Ishikawa (cell line): ENCODE results near the gene CCNK.

ENCODE experiments used
- CEBPB ChIP-seq: IDR thresholded peaks from 2 replicates; pipeline ENCODE4 v1.6.1; 2012
- CREB1 ChIP-seq: IDR thresholded peaks from 2 replicates; pipeline ENCODE4 v1.6.1; 2012; ENCODE audit warnings: low read depth
- EGR1 ChIP-seq: IDR thresholded peaks from 2 replicates; pipeline ENCODE4 v1.6.1; 2012
- EP300 ChIP-seq: IDR thresholded peaks from 2 replicates; pipeline ENCODE4 v1.6.1; 2012; ENCODE audit warnings: borderline replicate concordance
- RAD21 ChIP-seq: IDR thresholded peaks from 2 replicates; pipeline ENCODE4 v1.6.1; 2012; ENCODE audit warnings: low read depth
- TCF12 ChIP-seq: IDR thresholded peaks from 2 replicates; pipeline ENCODE4 v1.6.1; 2012; ENCODE audit warnings: low read depth
- TEAD4 ChIP-seq: IDR thresholded peaks from 2 replicates; pipeline ENCODE4 v1.6.1; 2012
- YY1 ChIP-seq: IDR thresholded peaks from 2 replicates; pipeline ENCODE4 v1.6.1; 2012; ENCODE audit warnings: low read depth
- ZBTB7A ChIP-seq: IDR thresholded peaks from 2 replicates; pipeline ENCODE4 v1.6.1; 2012; ENCODE audit warnings: low read depth
- TF ChIP-seq, protein P1 (sequence below): IDR thresholded peaks from 2 replicates; pipeline ENCODE4 v1.6.1; 2012; ENCODE audit warnings: low read depth, mild to moderate bottlenecking

DNA sequence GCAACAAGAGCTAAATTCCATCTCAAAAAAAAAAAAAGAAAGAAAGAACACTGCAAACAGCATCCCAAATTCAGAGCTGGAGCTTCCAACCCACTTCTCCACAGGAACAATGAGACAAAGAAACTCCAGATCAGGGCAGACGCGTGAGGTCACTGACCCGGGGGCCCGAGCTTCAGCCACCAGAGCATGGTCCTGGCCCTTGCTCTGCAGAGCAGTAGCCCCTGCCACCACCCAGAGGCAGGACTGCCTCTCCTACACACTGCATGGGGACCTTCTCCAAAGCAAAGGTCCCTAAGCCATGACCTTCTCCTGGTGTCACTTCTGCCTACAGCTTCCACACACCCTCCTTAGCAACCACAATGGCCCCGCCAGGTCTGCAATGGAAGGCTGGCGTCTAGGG lies 53.1 kb downstream of the CCNK start:
- TF ChIP-seq EGR1 = no peak
- no peak for TF ChIP-seq ZBTB7A
- no peak for TF ChIP-seq EP300
- TF ChIP-seq CREB1 = no peak
- no peak for TF ChIP-seq TCF12
- TF ChIP-seq, protein P1, sequence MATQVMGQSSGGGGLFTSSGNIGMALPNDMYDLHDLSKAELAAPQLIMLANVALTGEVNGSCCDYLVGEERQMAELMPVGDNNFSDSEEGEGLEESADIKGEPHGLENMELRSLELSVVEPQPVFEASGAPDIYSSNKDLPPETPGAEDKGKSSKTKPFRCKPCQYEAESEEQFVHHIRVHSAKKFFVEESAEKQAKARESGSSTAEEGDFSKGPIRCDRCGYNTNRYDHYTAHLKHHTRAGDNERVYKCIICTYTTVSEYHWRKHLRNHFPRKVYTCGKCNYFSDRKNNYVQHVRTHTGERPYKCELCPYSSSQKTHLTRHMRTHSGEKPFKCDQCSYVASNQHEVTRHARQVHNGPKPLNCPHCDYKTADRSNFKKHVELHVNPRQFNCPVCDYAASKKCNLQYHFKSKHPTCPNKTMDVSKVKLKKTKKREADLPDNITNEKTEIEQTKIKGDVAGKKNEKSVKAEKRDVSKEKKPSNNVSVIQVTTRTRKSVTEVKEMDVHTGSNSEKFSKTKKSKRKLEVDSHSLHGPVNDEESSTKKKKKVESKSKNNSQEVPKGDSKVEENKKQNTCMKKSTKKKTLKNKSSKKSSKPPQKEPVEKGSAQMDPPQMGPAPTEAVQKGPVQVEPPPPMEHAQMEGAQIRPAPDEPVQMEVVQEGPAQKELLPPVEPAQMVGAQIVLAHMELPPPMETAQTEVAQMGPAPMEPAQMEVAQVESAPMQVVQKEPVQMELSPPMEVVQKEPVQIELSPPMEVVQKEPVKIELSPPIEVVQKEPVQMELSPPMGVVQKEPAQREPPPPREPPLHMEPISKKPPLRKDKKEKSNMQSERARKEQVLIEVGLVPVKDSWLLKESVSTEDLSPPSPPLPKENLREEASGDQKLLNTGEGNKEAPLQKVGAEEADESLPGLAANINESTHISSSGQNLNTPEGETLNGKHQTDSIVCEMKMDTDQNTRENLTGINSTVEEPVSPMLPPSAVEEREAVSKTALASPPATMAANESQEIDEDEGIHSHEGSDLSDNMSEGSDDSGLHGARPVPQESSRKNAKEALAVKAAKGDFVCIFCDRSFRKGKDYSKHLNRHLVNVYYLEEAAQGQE = no peak
- no peak for TF ChIP-seq CEBPB
- TF ChIP-seq RAD21 = no peak
- TF ChIP-seq YY1 = no peak
- no peak for TF ChIP-seq TEAD4
